Sigmoid colon (tissue), 4 donors: ENCODE results near the gene CAVIN3.

Experiments
- POLR2AphosphoS5 ChIP-seq, 4 donors: sonication (generic); formaldehyde crosslinking; IDR thresholded peaks; one replicate each; pipeline ENCODE4 v1.6.1; 2017; ENCODE audit warnings: antibody characterized with exemption in 4 of 4
- TF ChIP-seq, protein P1 (sequence below), 4 experiments: fragments of 450-650 bp in 3 of 4; fragments of 200-600 bp in 1 of 4; IDR thresholded peaks; one replicate each; pipeline ENCODE4 v1.5.1; 2016 to 2019; ENCODE audit warnings: antibody characterized with exemption in 4 of 4, mild to moderate bottlenecking in 3 of 4, moderate library complexity in 2 of 4

- TF ChIP-seq, protein P1, sequence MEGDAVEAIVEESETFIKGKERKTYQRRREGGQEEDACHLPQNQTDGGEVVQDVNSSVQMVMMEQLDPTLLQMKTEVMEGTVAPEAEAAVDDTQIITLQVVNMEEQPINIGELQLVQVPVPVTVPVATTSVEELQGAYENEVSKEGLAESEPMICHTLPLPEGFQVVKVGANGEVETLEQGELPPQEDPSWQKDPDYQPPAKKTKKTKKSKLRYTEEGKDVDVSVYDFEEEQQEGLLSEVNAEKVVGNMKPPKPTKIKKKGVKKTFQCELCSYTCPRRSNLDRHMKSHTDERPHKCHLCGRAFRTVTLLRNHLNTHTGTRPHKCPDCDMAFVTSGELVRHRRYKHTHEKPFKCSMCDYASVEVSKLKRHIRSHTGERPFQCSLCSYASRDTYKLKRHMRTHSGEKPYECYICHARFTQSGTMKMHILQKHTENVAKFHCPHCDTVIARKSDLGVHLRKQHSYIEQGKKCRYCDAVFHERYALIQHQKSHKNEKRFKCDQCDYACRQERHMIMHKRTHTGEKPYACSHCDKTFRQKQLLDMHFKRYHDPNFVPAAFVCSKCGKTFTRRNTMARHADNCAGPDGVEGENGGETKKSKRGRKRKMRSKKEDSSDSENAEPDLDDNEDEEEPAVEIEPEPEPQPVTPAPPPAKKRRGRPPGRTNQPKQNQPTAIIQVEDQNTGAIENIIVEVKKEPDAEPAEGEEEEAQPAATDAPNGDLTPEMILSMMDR (IDR thresholded peaks at IDR 0.05), result no peak
- no peak for TF ChIP-seq POLR2AphosphoS5 (IDR thresholded peaks at IDR 0.05)
Observed at GRCh38 chr11:6323291-6323905, 3.1 kb upstream of the CAVIN3 start.
